T-helper 1 cell treated with Interleukin-12 subunit alpha and Interleukin-12 subunit beta and Interleukin-4 antibody, amounts not matched to agents 30 ng/mL and 1 ng/mL, for 36 hours (primary cell): ENCODE data around the gene TP73. TPM values are rescaled to one million over a fixed set of nuclear protein-coding genes. Genes with fewer than 3 reads are reported as not detected.

Experiments
- intact Hi-C: fragments of 100-400 bp; cut with micrococcal nuclease; formaldehyde crosslinking; loops from one replicate; pipeline ENCODE4 v1.15.1; 2024
- total RNA-seq: library from RNA; stranded (reverse); gene quantifications from 2 replicates; pipeline ENCODE4 v1.2.3, GENCODE V29; 2022

TP73 gene
- total RNA-seq, 1 donor from 2014 or later, result 1.4 TPM

- intact Hi-C loops, result no loop called here
Observed at GRCh38 chr1:3753656-3754454, 101.5 kb downstream of the TP73 start.

- intact Hi-C loops, result no loop called here
Observed at GRCh38 chr1:3756394-3756793, 104.1 kb downstream of the TP73 start.

- intact Hi-C loops, result no loop called here
Observed at GRCh38 chr1:3759164-3759563, 106.8 kb downstream of the TP73 start.

GRCh38 chr1:3759796-3760195 is 107.5 kb downstream of the TP73 start:
- intact Hi-C loops, result no loop called here

- intact Hi-C loops, result no loop called here
Observed at GRCh38 chr1:3761296-3762010, 109.1 kb downstream of the TP73 start.

GRCh38 chr1:3762151-3762872 is 110.0 kb downstream of the TP73 start:
- intact Hi-C loops, result no loop called here

- intact Hi-C loops, result no loop called here
Observed at GRCh38 chr1:3762873-3763228, 110.5 kb downstream of the TP73 start.

- intact Hi-C loops, result no loop called here
Observed at GRCh38 chr1:3763351-3764125, 111.2 kb downstream of the TP73 start.

GRCh38 chr1:3767328-3767925 is 115.1 kb downstream of the TP73 start:
- intact Hi-C loops, result no loop called here

GRCh38 chr1:3768811-3769390 is 116.6 kb downstream of the TP73 start:
- intact Hi-C loops, result no loop called here

- intact Hi-C loops, result no loop called here
Observed at GRCh38 chr1:3770047-3770765, 117.9 kb downstream of the TP73 start.

GRCh38 chr1:3771108-3772026 is 119.1 kb downstream of the TP73 start:
- intact Hi-C loops, result loop anchor here (1.0 to 2.0 kb wide), 6 partner anchors 24 to 147 kb away; partner anchors contain the start of genes C1orf174, CEP104, DFFB and LRRC47

GRCh38 chr1:3772027-3772714 is 119.9 kb downstream of the TP73 start:
- intact Hi-C loops, result loop anchor here (1.0 to 2.0 kb wide), 6 partner anchors 24 to 147 kb away; partner anchors contain the start of genes C1orf174, CEP104, DFFB and LRRC47

- intact Hi-C loops, result loop anchor here (1.0 to 2.0 kb wide), 6 partner anchors 23 to 148 kb away; partner anchors contain the start of genes C1orf174, CEP104, DFFB and LRRC47
Observed at GRCh38 chr1:3772715-3773571, 120.6 kb downstream of the TP73 start, which contains the start of gene SMIM1. SMIM1 (plus strand) TSS chr1:3772749; CDS start chr1:3775374, 2,625 bp downstream.

- intact Hi-C loops, result loop anchor here (2.0 kb wide), 1 partner anchor 149 kb away; the partner anchor contains the start of gene TPRG1L
Observed at GRCh38 chr1:3773572-3774275, 121.4 kb downstream of the TP73 start.
